Measurements from ENCODE around the gene CBFA2T3.

- TF ChIP-seq CTCF (IDR thresholded peaks at IDR 0.05), result no peak
- TF ChIP-seq POLR2A (IDR thresholded peaks at IDR 0.05), result no peak
- TF ChIP-seq EP300 (IDR thresholded peaks at IDR 0.05), result no peak
These were observed 58.9 kb downstream of the CBFA2T3 start for GRCh38 chr16:88917915-88918627.

All from tibial nerve (tissue), 4 donors.